H7 (cell line): ENCODE data around the gene ORM1. TPM values are rescaled to one million over a fixed set of nuclear protein-coding genes. Genes with fewer than 3 reads are reported as not detected.

Experiments used
- DNase-seq: peaks from one replicate; pipeline ENCODE4 v3.0.0; 2012
- H3K27me3 ChIP-seq: 2 replicates; pipeline ENCODE4 v1.6.0; 2011; ENCODE audit warnings: mild to moderate bottlenecking, low read length; ENCODE audit not compliant: control insufficient read depth, insufficient read depth
- H3K36me3 ChIP-seq: replicated peaks from 2 replicates; pipeline ENCODE4 v1.5.1; 2011; ENCODE audit warnings: low read length; ENCODE audit not compliant: control insufficient read depth, insufficient read depth
- H3K4me3 ChIP-seq: 2 replicates; pipeline ENCODE4 v1.5.1; 2011; ENCODE audit warnings: low read depth, mild to moderate bottlenecking, control low read depth, low read length, moderate library complexity; ENCODE audit not compliant: insufficient read depth
- total RNA-seq: library from RNA; depleted of rRNA; stranded (reverse); fragments of >200 nt; shearing (Covaris generic); gene quantifications from 2 replicates; pipeline ENCODE4 v1.2.3, GENCODE V29; 2014; rRNA removed

Gene ORM1
- total RNA-seq, 1 experiment from 2014 or later: not detected

GRCh38 chr9:114373960-114374730 is 51.2 kb downstream of the ORM1 start:
- Histone ChIP-seq H3K36me3 (no peaks in the 10 kb centered on the region; the same call in none of the 2 replicates), H3K27me3 (no peaks in the 10 kb centered on the region), H3K4me3 (no peak overlapping the region)
- no peak for DNase-seq

GRCh38 chr9:114374936-114375335 is 52.0 kb downstream of the ORM1 start:
- no peak for DNase-seq
- no peaks in the 10 kb centered on the region for H3K27me3 ChIP-seq
- no peaks in the 10 kb centered on the region; the same call in none of the 2 replicates for H3K36me3 ChIP-seq
- no peak overlapping the region for H3K4me3 ChIP-seq

DNA sequence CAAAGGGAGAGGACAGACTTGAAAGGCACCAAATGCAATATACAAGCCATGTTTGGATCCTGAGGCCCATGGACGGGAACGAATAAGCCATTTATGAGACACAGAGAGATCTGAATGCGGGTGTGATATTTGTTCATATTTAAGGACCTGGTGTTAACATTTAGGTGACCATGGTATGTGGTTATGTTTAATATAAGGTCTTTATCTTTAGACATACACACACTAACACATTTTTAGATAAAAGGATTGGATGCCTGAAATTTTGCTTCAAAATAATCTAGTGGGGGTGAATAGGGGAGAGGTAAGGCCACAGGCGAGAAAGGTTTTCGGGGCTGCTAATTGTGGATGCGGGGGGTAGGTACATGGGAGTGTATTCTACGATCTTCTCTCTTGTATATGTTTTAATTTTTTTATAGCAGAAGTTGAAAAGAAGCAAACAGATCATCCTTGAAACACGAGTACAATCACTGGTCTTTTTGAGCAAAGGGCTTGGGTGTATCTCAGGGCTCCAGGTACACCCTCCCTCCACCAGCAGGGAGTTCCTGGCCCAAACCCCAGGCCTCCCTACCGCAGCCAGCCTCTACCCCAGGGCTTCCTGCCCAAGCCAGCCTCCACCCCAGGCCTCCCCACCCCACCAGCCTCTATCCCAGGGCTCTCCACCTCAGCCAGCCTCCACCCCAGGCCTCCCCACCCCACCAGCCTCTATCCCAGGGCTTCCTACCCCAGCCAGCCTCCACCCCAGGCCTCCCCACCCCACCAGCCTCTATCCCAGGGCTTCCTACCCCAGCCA is 52.7 kb downstream of the ORM1 start:
- no peaks in the 10 kb centered on the region for H3K27me3 ChIP-seq
- no peak overlapping the region for H3K4me3 ChIP-seq
- no peaks in the 10 kb centered on the region; the same call in none of the 2 replicates for H3K36me3 ChIP-seq
- DNase-seq: no peak

Other genes starting within 250 kb of the ORM1 start
- gene AMBP, start 244.8 kb upstream of the ORM1 start, total RNA-seq: 1.6 and 1.7 TPM in 2 replicates
- 0.92 and 2.0 TPM in 2 replicates for gene KIF12, start 223.8 kb upstream of the ORM1 start, total RNA-seq
- gene COL27A1, start 167.6 kb upstream of the ORM1 start, total RNA-seq: 10.5 and 10.8 TPM in 2 replicates
- gene ORM2, start 6.8 kb downstream of the ORM1 start, total RNA-seq: 1.2 and 2.2 TPM in 2 replicates
- gene AKNA, start 64.9 kb downstream of the ORM1 start, total RNA-seq: 16.7 and 17.4 TPM in 2 replicates
- 4.4 and 10.6 TPM in 2 replicates for gene WHRN, start 182.4 kb downstream of the ORM1 start, total RNA-seq